Upper lobe of left lung (tissue), 6 donors: ENCODE data around the gene CYSTM1. TPM values are rescaled to one million over a fixed set of nuclear protein-coding genes. Genes with fewer than 3 reads are reported as not detected.

Source experiments
- ATAC-seq, 2 donors: fragments of 200-7000 bp; cut with Tn5 transposase; one replicate each; pipeline ENCODE4 v1.9.1; 2022; ENCODE audit warnings: mild to moderate bottlenecking in 2 of 2, moderate library complexity in 2 of 2; ENCODE audit not compliant: low FRiP score in 2 of 2
- DNase-seq, 2 donors: peaks; one replicate each; pipeline ENCODE4 v3.0.0-alpha.2; 2019 to 2020
- H3K27ac ChIP-seq, 4 donors: fragments of 200-600 bp; sonication (generic); one replicate each; pipeline ENCODE4 v1.5.1; 2016 to 2019
- H3K27me3 ChIP-seq, 4 donors: fragments of 200-600 bp; sonication (generic); one replicate each; pipeline ENCODE4 v1.5.1; 2017 to 2019
- H3K36me3 ChIP-seq, 4 donors: fragments of 200-600 bp; sonication (generic); one replicate each; pipeline ENCODE4 v1.5.1; 2016 to 2019
- H3K4me1 ChIP-seq, 4 donors: fragments of 200-600 bp; sonication (generic); one replicate each; pipeline ENCODE4 v1.5.1; 2018 to 2019
- H3K4me3 ChIP-seq, 4 donors: fragments of 200-600 bp; sonication (generic); one replicate each; pipeline ENCODE4 v1.5.1; 2017 to 2019; ENCODE audit warnings: mild to moderate bottlenecking in 2 of 4, moderate library complexity in 1 of 4
- H3K9me3 ChIP-seq, 4 donors: fragments of 200-600 bp; sonication (generic); one replicate each; pipeline ENCODE4 v1.5.1; 2018 to 2019
- EP300 ChIP-seq, 4 donors: sonication (generic); formaldehyde crosslinking; IDR thresholded peaks; one replicate each; pipeline ENCODE4 v1.5.1; 2017; ENCODE audit warnings: antibody characterized with exemption in 4 of 4, control low read depth in 2 of 4
- POLR2A ChIP-seq, 4 donors: fragments of 450-650 bp; IDR thresholded peaks; one replicate each; pipeline ENCODE4 v1.5.1; 2016 to 2017; ENCODE audit warnings: antibody characterized with exemption in 4 of 4, mild to moderate bottlenecking in 2 of 4
- POLR2AphosphoS5 ChIP-seq, 2 donors: sonication (generic); formaldehyde crosslinking; IDR thresholded peaks; one replicate each; pipeline ENCODE4 v1.5.1; 2017; ENCODE audit warnings: antibody characterized with exemption in 2 of 2
- WGBS, 2 donors: methylation state at CpG; one replicate each; pipeline ENCODE4 v1.1.5; 2017 to 2018; 5-methylcytosine and 5-hydroxymethylcytosine counted together
- total RNA-seq, 6 donors: library from RNA; depleted of rRNA in 4 of 6; stranded (reverse); fragments of >200 nt in 4 of 6; gene quantifications; one replicate each; pipeline versions ENCODE4 v1.1.0 to v1.2.1, GENCODE V29; 2016 to 2021
- TF ChIP-seq, protein P1 (sequence below), 6 experiments: fragments of 450-650 bp in 4 of 6; fragments of 200-600 bp in 2 of 6; sonication (generic) in 2 of 6; IDR thresholded peaks; one replicate each; pipeline ENCODE4 v1.5.1; 2016 to 2019; ENCODE audit warnings: antibody characterized with exemption in 6 of 6
- donor health status: DM: no; HTN: no; CAD: no; lungs with moderate emphysema.
- donor health status: DM: no; HTN: yes; CAD: no; lungs with severe emphysema.

The CYSTM1 gene
- total RNA-seq, 6 donors from 2014 or later = 24.1 to 139 (median 91.9) TPM

DNA sequence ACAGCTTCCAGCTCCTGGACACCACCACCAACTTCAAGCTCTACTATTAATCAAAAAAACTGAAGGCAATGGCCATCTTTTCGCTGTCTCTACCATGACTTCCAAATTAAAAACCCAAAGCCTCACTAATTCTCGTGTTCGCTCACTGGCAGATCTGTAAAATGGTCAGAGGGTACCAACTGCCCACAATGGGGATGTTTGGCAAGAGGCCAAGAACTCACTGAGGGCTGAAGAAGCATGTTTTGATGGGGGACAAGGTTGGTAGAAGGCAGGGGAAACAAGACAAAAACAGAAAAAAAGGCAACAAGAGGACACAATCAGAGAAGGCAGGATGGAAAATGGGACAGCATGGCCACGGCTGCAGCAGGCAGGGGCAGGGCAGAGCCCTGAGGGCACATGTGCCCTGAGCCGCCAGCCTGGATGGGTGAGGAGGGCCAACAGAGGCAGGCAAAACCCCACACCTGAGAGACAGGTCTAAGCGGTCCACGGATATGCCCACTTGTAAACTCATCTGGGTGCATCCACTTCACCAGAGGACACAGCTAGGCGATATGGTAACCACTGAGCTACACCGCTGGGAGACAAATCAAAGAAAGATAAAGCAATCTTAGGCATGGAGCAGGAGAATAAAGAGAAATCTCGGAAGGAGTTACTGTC, 77.6 kb downstream of the CYSTM1 start:
- Histone ChIP-seq H3K36me3 (peaks cover 0 to 22% (median 6%) of the 10 kb centered on the region in 4 donors), H3K27me3 (no peaks in the 10 kb centered on the region), H3K27ac (peak overlapping the region in 2 of 4 donors; percentile 6 to 53), H3K4me3 (no peak overlapping the region), H3K9me3 (no peaks in the 10 kb centered on the region), H3K4me1 (peaks cover 34 to 49% (median 42%) of the 10 kb centered on the region in 4 donors)
- TF ChIP-seq POLR2A (IDR thresholded peaks at IDR 0.05) (no peak), EP300 (IDR thresholded peaks at IDR 0.05) (no peak), POLR2AphosphoS5 (IDR thresholded peaks at IDR 0.05) (no peak)
- TF ChIP-seq, protein P1, sequence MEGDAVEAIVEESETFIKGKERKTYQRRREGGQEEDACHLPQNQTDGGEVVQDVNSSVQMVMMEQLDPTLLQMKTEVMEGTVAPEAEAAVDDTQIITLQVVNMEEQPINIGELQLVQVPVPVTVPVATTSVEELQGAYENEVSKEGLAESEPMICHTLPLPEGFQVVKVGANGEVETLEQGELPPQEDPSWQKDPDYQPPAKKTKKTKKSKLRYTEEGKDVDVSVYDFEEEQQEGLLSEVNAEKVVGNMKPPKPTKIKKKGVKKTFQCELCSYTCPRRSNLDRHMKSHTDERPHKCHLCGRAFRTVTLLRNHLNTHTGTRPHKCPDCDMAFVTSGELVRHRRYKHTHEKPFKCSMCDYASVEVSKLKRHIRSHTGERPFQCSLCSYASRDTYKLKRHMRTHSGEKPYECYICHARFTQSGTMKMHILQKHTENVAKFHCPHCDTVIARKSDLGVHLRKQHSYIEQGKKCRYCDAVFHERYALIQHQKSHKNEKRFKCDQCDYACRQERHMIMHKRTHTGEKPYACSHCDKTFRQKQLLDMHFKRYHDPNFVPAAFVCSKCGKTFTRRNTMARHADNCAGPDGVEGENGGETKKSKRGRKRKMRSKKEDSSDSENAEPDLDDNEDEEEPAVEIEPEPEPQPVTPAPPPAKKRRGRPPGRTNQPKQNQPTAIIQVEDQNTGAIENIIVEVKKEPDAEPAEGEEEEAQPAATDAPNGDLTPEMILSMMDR (IDR thresholded peaks at IDR 0.05) = no peak
- ATAC-seq (no peak), DNase-seq (no peak)
- WGBS, 2 donors = 92 to 94% methylated on average over 10 of the region's 10 CpGs

DNA sequence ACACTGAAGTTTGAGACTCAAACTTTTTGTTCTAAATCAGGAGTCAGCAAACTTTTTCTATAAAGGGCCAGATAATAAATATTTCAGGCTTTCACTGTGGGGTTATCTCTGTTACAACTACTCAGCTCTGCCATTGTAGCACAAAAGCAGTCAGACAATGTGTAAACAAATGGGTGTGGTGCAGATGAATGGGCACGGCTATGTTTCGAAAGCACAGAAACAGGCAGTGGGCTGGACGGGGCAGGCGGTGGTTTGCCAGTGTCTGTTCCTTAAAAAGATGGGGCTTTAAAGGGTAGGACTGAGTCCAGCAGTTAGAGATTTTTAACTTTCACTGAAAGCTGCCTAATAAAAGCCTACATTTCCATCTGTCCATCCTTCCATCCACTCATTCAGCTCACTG, 79.0 kb downstream of the CYSTM1 start:
- DNase-seq (peak in 1 of 2 donors; percentile 70), ATAC-seq (peak; percentile 51 to 74)
- Histone ChIP-seq H3K4me3 (no peak overlapping the region), H3K9me3 (no peaks in the 10 kb centered on the region), H3K27me3 (no peaks in the 10 kb centered on the region), H3K36me3 (peaks cover 0 to 20% (median 4%) of the 10 kb centered on the region in 4 donors), H3K27ac (peak overlapping the region; percentile 9 to 53 (median 22)), H3K4me1 (peaks cover 34 to 49% (median 42%) of the 10 kb centered on the region in 4 donors)
- TF ChIP-seq POLR2AphosphoS5 (IDR thresholded peaks at IDR 0.05) (peak; percentile 18 to 64), POLR2A (IDR thresholded peaks at IDR 0.05) (no peak)
- TF ChIP-seq, protein P1 (IDR thresholded peaks at IDR 0.05) = no peak
- 29 to 33% methylated on average over 4 of the region's 4 CpGs for whole genome bisulfite sequencing, 2 donors

DNA sequence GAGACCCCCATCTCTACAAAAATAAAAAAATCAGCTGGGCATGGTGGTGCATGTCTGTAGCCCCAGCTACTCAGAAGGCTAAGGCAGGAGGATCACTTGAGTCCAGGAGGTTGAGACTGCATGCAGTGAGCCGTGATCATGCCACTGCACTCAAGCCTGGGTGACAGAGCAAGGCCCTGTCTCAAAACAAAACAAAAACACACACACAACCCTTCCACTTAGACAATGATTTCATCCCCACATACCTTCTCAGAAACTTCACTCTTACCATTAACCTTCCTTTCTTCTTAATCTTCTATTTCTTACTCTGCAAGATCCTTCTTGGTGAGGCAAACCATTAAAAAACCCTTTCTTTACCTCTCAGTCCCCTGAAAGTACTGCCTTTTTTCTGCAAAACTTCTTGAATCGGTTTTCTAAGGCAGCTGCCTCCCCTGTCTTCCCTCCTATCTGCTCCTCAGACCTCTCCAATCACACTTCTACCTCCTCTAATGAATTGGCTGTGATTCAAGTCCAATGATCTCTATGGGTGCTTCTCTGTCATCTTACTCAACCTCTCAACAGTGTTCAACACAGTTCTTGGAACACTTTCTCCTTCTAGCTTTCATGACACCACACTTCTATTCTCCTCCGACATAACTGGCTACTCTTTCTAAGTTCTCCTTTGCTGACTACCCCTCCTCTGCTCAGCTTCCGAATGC, 80.6 kb downstream of the CYSTM1 start:
- no peaks in the 10 kb centered on the region for H3K27me3 ChIP-seq
- peaks cover 0 to 7% (median 1%) of the 10 kb centered on the region in 4 donors for H3K36me3 ChIP-seq
- TF ChIP-seq POLR2A (IDR thresholded peaks at IDR 0.05) (no peak), EP300 (IDR thresholded peaks at IDR 0.05) (no peak), POLR2AphosphoS5 (IDR thresholded peaks at IDR 0.05) (no peak)
- TF ChIP-seq, protein P1 (IDR thresholded peaks at IDR 0.05) = no peak
- peaks cover 34 to 47% (median 42%) of the 10 kb centered on the region in 4 donors for H3K4me1 ChIP-seq
- no peak for ATAC-seq
- no peak overlapping the region for H3K27ac ChIP-seq
- 79 to 86% methylated on average over 4 of the region's 4 CpGs for WGBS, 2 donors
- H3K9me3 ChIP-seq = no peaks in the 10 kb centered on the region
- H3K4me3 ChIP-seq = no peak overlapping the region
- no peak for DNase-seq

DNA sequence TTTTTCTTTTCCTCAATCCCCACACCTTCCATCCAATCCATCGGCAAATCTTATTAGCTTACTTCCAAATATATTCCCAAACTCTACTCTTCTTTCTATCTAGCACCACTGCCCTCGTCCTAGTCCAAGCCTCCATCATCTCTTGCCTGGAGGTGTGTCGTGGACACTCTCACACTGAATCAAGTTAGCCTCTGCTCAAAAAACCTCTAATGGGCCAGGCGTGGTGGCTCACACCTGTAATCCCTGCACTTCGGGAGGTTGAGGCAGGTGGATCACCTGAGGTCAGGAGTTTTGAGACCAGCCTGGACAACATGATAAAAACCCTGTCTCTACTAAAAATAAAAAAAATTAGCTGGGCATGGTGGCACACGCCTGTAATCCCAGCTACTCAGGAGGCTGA, 81.7 kb downstream of the CYSTM1 start:
- no peaks in the 10 kb centered on the region for H3K27me3 ChIP-seq
- H3K9me3 ChIP-seq = no peaks in the 10 kb centered on the region
- no peak overlapping the region for H3K4me3 ChIP-seq
- WGBS, 2 donors = 89 to 96% methylated on average over 6 of the region's 6 CpGs
- ATAC-seq (no peak), DNase-seq (no peak)
- no peak overlapping the region for H3K27ac ChIP-seq
- TF ChIP-seq POLR2A (IDR thresholded peaks at IDR 0.05) (no peak), EP300 (IDR thresholded peaks at IDR 0.05) (no peak), POLR2AphosphoS5 (IDR thresholded peaks at IDR 0.05) (no peak)
- TF ChIP-seq, protein P1 (IDR thresholded peaks at IDR 0.05) = no peak
- H3K36me3 ChIP-seq = peaks cover 0 to 4% (median 1%) of the 10 kb centered on the region in 4 donors
- H3K4me1 ChIP-seq = peaks cover 34 to 48% (median 39%) of the 10 kb centered on the region in 4 donors
